ENCODE data around the gene NLRP1.

DNA sequence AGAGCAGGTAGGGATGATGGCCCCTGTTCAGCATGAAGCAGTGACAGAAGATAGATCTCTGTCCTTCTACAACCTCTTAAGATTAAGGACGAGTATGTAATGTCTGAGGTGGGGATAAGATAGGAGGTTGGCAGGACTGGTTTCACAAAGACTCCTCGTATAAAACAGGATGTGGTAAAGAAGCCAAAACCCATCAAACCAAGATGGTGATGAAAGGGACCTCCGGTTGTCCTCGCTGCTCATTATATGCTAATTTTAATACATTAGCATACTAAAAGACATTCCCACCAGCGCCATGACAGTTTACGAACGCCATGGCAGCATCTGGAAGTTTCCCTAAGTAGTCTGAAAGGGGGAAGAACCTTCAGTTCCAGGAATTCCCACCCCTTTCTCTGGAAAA lies 70.7 kb downstream of the NLRP1 start:
- TF ChIP-seq, protein P1, sequence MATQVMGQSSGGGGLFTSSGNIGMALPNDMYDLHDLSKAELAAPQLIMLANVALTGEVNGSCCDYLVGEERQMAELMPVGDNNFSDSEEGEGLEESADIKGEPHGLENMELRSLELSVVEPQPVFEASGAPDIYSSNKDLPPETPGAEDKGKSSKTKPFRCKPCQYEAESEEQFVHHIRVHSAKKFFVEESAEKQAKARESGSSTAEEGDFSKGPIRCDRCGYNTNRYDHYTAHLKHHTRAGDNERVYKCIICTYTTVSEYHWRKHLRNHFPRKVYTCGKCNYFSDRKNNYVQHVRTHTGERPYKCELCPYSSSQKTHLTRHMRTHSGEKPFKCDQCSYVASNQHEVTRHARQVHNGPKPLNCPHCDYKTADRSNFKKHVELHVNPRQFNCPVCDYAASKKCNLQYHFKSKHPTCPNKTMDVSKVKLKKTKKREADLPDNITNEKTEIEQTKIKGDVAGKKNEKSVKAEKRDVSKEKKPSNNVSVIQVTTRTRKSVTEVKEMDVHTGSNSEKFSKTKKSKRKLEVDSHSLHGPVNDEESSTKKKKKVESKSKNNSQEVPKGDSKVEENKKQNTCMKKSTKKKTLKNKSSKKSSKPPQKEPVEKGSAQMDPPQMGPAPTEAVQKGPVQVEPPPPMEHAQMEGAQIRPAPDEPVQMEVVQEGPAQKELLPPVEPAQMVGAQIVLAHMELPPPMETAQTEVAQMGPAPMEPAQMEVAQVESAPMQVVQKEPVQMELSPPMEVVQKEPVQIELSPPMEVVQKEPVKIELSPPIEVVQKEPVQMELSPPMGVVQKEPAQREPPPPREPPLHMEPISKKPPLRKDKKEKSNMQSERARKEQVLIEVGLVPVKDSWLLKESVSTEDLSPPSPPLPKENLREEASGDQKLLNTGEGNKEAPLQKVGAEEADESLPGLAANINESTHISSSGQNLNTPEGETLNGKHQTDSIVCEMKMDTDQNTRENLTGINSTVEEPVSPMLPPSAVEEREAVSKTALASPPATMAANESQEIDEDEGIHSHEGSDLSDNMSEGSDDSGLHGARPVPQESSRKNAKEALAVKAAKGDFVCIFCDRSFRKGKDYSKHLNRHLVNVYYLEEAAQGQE (IDR thresholded peaks at IDR 0.05), result no peak
- TF ChIP-seq, protein P2, sequence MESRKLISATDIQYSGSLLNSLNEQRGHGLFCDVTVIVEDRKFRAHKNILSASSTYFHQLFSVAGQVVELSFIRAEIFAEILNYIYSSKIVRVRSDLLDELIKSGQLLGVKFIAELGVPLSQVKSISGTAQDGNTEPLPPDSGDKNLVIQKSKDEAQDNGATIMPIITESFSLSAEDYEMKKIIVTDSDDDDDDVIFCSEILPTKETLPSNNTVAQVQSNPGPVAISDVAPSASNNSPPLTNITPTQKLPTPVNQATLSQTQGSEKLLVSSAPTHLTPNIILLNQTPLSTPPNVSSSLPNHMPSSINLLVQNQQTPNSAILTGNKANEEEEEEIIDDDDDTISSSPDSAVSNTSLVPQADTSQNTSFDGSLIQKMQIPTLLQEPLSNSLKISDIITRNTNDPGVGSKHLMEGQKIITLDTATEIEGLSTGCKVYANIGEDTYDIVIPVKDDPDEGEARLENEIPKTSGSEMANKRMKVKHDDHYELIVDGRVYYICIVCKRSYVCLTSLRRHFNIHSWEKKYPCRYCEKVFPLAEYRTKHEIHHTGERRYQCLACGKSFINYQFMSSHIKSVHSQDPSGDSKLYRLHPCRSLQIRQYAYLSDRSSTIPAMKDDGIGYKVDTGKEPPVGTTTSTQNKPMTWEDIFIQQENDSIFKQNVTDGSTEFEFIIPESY (IDR thresholded peaks at IDR 0.05), result no peak
- TF ChIP-seq, protein P3, sequence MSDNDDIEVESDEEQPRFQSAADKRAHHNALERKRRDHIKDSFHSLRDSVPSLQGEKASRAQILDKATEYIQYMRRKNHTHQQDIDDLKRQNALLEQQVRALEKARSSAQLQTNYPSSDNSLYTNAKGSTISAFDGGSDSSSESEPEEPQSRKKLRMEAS (IDR thresholded peaks at IDR 0.05), result no peak
- no peak for TF ChIP-seq HNF4G (IDR thresholded peaks at IDR 0.05)
- TF ChIP-seq, protein P4, sequence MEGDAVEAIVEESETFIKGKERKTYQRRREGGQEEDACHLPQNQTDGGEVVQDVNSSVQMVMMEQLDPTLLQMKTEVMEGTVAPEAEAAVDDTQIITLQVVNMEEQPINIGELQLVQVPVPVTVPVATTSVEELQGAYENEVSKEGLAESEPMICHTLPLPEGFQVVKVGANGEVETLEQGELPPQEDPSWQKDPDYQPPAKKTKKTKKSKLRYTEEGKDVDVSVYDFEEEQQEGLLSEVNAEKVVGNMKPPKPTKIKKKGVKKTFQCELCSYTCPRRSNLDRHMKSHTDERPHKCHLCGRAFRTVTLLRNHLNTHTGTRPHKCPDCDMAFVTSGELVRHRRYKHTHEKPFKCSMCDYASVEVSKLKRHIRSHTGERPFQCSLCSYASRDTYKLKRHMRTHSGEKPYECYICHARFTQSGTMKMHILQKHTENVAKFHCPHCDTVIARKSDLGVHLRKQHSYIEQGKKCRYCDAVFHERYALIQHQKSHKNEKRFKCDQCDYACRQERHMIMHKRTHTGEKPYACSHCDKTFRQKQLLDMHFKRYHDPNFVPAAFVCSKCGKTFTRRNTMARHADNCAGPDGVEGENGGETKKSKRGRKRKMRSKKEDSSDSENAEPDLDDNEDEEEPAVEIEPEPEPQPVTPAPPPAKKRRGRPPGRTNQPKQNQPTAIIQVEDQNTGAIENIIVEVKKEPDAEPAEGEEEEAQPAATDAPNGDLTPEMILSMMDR (IDR thresholded peaks at IDR 0.05; ENCODE audit: low read depth, low read length, missing input control), result no peak
- TF ChIP-seq SP1 (IDR thresholded peaks at IDR 0.05), result no peak
- no peak for TF ChIP-seq RAD21 (IDR thresholded peaks at IDR 0.05)
- TF ChIP-seq GABPA (IDR thresholded peaks at IDR 0.05 in 1 of 2, conservative IDR thresholded peaks at IDR 0.05 in 1 of 2), result no peak
- TF ChIP-seq YY1 (IDR thresholded peaks at IDR 0.05), result no peak
- no peak for TF ChIP-seq EGR1 (IDR thresholded peaks at IDR 0.05; ENCODE audit: low read depth in 2 of 2)

Measured in liver (tissue), 3 donors.